GM12801 (cell line): ENCODE measurements around the gene BCOR.

ENCODE experiments used
- CTCF ChIP-seq: IDR thresholded peaks from one replicate; pipeline ENCODE4 v1.5.1; 2011; ENCODE audit warnings: control low read depth; ENCODE audit not compliant: insufficient read length; ENCODE audit errors: extremely low read depth

BCOR gene

DNA sequence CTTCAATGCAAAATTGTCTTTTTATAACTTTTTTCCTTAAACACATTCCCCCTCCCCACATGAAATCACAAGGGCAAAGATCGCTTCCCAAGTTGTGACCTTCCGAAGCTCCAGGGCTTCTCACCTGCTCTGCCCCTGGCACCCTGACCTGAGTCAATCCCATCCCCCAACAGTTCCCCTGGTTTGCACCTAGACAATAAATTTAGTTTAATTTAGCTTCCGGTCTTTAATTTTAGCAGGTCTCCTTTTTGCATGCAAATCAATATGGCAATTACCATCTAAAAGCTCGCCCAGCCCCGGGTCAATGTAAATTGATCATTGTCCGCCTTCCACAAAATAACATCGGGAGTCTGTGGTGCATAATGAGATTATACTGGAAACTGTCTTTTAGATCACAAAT, 6.8 kb downstream of the BCOR start:
- TF ChIP-seq CTCF: no peak

- no peak for TF ChIP-seq CTCF
These were observed 7.5 kb downstream of the BCOR start for GRCh38 chrX:40090050-40090804.

DNA sequence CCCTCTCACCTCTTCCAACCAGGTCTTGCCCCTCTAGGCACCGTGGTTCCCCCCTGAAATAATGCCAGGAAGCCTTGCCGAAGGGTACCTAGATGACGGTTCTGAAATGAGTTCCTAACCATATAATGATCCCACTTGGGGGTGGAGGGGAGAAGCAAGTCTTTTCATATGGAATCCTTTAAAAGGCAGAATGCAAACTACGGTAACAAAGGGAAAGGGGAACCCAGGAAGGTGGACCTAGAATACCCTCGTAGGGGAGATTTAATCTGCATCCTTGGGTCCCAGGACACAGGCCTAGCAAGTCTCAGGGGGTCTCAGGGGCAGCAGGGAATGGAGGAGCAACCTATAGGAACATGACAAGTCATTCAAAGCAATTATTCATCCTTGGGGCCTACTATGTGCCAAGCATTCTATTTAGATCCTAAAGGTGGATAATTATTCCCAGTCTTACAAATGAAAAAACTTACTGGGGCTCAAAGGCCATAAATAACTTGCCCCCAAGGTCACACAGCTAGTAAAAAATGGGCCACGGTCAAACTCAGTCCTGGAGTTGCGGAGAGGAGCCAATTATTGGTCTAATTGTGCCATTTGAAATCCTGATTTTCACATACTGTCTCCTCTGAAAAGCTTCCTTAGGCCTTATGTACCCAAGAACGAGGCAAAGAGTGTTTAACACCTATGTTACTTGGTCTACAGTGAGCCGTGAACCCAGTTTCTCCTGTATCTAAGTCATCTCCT, 8.8 kb downstream of the BCOR start:
- TF ChIP-seq CTCF: no peak

GRCh38 chrX:40088299-40088625, 9.5 kb downstream of the BCOR start:
- no peak for TF ChIP-seq CTCF

- no peak for TF ChIP-seq CTCF
These were observed 10.1 kb downstream of the BCOR start for GRCh38 chrX:40087425-40088298.

- TF ChIP-seq CTCF: no peak
These were observed 11.0 kb downstream of the BCOR start for GRCh38 chrX:40086569-40087335.
